GM21737 (cell line): Measurements from ENCODE around the gene SMIM5.
"Not testable (repeated sequence)": the region's sequence is repeated elsewhere in the genome, so short reads cannot be mapped to it uniquely, and the experiment has no call there.

Experiments used
- ATAC-seq: cut with Tn5 transposase; IDR thresholded peaks from one replicate; pipeline ENCODE4 v1.9.1; 2021; ENCODE audit warnings: mild to moderate bottlenecking, moderate library complexity; ENCODE audit not compliant: unreplicated experiment

Gene SMIM5

GRCh38 chr17:75624021-75624420, 9.2 kb upstream of the SMIM5 start:
- ATAC-seq = no peak

DNA sequence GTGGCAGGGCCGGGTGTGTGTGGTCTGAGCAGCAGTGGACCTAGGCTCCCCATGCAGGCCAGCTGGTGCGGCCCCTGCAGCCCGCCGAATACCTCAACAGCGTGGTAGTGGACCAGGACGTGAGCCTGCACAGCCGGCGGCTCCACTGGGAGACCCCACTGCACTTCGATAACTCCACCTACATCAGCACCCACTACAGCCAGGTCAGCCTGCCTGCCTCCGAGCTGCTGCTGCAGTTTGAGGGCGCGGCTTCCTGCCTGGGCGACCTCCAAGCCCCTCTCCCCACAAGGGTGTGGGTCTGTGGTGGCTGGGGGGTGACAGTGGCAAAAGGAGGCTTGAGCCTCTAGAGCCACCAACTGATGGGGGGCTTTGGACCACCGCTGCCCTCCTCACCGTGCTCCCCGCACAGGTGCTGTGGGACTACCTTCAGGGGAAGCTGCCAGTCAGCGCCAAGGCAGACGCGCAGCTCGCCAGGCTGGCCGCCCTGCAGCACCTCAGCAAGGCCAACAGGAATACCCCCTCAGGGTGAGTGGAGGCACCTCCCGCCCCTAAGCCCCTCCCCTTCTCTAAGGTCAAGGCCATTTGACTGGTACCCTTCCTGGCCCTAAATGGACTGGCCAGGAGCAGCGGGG, 8.4 kb upstream of the SMIM5 start:
- ATAC-seq = no peak

GRCh38 chr17:75625813-75626486, 7.3 kb upstream of the SMIM5 start:
- no peak for ATAC-seq

DNA sequence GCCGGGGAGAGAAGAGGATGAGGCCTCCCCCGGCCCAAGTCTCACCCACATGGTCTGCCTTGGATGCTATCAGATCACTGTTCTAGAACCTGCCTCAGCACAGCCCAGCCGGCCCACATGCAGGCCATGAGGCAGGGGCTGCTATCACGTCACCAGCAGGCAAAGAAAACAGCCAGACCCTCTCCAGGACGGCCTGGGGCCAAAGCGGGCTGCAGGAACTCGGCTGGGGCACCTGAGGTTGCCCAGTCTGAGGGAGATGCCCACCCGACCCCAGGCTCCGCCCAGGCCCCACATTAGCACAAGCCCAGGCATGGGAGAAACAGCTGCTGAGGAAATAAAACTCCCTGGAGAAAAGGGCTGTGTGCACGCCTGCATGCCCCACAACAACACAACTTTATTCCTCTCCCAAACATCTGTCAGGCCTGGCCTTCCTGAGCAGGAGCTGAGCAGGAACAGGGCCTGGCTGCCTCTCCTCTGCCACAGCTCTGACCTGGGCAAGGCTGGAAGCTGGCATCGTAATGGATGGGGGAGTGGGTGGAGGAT, 6.7 kb upstream of the SMIM5 start:
- no peak for ATAC-seq

GRCh38 chr17:75627094-75627493, 6.1 kb upstream of the SMIM5 start:
- ATAC-seq = no peak

GRCh38 chr17:75628425-75628824, 4.8 kb upstream of the SMIM5 start:
- no peak for ATAC-seq

- ATAC-seq = no peak
These were observed 4.1 kb upstream of the SMIM5 start for GRCh38 chr17:75629157-75629556.

GRCh38 chr17:75630071-75630917, 2.9 kb upstream of the SMIM5 start:
- ATAC-seq = no peak

- no peak for ATAC-seq
These were observed 1.9 kb upstream of the SMIM5 start for GRCh38 chr17:75631353-75631752.

DNA sequence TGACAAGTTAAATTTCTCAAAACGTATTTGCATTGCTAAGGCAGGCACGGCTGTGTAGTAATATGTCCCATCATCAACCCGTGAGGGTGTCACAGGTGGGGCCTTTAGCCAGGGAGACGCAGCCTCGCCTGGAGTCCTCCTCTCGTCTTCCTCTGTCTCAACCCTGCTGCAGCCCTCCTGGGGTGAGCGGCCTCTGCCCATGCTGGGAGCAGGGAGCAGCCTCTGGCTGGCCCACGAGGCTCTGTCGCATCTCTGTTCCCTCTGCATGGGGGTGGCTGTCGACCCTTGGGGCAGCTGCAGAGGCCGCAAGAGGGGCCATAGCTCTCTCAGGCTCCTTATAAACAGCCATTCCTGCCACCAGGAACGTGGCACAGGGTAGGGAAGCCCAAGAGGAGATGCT, 806 bp upstream of the SMIM5 start:
- ATAC-seq = no peak

DNA sequence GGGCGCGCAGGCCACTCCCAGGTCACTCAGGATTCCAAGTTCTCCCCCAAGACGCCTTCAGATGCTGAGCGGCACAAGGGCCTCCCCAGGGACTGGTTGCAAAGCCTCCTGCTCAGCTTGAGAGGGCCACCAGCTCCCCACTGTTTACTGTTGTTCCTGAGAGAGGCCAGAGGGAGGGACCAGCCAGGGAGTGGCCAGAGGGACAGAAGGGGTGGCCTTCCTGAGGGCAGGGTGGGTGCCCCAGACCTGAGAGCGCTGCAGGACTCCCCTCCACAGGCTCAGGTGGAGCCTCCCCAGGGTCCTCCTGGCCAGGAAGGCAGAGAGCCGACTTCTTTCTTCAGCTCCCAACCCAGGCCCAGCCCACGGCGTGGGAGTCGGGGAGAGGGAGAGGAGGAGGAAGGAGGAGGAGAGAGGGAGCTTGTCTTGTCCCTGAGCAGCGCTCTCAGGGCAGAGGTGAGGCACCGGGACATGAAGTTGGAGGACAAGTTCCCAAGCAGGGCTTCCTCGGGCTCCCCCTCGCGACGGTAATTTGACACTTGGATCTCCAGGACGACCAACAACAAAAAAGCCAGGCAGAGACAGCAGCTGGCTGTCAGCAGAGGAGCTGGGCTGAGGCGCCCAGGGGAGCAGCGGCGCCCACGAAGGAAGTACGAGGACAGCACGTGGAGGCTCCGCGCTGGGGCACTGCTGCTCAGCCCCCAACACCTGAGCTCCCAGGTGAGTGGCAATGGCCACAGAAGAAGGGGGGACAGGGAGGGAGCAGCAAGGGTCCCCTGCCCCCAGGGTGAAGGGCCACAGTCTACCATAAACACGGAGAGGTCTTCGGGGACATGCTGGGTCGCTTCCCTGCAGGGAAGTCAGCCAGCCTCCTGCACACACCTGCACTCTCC, 497 bp downstream of the SMIM5 start:
- ATAC-seq = no peak

DNA sequence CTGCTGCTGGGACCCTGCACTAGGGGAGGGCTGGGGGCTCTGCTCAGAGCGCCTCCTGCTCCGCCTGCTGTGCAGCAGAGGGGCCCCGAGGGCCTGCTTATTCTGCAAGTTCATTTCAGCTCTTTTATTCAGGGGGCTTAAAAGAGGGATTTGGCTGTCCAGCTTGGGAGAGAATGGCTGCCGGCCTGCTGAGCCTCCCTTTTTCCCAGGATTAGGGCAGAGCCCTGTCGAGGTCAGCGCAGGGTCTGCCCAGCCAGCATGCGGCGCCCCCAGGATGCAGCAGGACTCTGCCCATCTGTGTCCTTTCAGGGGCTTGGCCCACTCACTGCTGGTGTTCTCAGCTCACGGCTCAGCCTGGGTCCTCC, 1.1 kb downstream of the SMIM5 start:
- no peak for ATAC-seq

DNA sequence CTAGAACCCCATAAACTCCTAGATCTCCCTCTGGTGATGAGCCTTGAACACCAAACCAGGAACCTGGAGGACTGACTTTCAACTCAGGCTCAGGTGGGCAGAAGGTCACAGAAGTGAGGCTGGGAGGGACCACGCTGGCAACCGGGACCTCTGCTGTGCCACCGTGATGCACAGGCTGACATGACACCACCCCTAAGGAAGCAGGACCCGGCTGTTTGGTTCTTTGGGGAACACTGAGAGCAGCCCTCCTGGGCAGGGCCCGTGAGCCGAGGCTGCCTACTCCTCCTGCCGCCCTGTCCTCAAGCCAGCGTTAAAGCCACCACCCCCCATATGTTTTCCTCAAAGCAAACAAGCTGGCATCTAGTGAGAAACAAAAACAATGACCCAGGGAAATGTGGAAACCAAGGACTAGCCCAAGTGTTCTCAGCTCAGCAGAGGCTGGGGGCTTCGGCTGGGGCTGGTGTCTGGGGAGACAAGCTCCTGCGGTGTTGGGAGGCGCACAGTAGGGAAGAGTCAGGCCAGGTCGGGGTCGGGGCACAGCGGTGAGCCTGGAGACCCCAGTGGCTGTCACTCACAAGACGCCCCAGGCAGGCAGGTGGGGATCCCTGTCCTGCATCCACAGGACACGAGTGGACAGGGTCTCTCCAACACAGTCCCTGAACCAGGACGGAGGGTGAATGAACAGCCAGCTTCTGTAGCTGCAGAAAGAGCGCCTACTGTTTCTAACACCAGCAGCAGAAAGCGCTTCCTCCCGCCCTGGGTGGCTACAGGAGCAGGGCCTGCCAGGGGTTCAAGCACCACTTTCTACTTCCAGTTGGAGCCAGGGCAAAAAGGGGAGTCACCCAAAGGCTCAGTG, 1.7 kb downstream of the SMIM5 start:
- no peak for ATAC-seq

GRCh38 chr17:75635610-75636202, 2.5 kb downstream of the SMIM5 start:
- ATAC-seq = no peak

- no peak for ATAC-seq
These were observed 3.3 kb downstream of the SMIM5 start for GRCh38 chr17:75636381-75637142.

GRCh38 chr17:75637143-75637538, 3.9 kb downstream of the SMIM5 start:
- no peak for ATAC-seq

- ATAC-seq = no peak
These were observed 4.3 kb downstream of the SMIM5 start for GRCh38 chr17:75637551-75637950.

DNA sequence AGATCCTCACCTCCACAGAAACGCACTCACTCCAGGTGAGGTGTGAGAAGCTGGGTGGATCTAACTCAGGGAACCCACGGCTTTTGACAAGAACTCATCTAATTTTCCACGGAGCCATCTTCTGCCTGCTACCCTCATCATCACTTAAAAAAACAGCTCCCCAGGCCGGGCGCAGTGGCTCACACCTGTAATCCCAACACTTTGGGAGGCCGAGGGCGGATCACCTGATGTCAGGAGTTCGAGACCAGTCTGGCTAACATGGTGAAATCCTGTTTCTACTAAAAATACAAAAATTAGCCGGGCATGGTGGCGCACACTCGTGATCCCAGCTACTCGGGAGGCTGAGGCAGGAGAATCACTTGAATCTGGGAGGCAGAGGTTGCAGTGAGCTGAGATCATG, 4.8 kb downstream of the SMIM5 start:
- ATAC-seq = not testable (repeated sequence)

GRCh38 chr17:75638893-75639292, 5.7 kb downstream of the SMIM5 start:
- no peak for ATAC-seq
